Measurements from ENCODE around the gene ATP8A2. TPM values are rescaled to one million over a fixed set of nuclear protein-coding genes. Genes with fewer than 3 reads are reported as not detected.

Gene ATP8A2
- polyA plus RNA-seq, 3 donors, result not detected

DNA sequence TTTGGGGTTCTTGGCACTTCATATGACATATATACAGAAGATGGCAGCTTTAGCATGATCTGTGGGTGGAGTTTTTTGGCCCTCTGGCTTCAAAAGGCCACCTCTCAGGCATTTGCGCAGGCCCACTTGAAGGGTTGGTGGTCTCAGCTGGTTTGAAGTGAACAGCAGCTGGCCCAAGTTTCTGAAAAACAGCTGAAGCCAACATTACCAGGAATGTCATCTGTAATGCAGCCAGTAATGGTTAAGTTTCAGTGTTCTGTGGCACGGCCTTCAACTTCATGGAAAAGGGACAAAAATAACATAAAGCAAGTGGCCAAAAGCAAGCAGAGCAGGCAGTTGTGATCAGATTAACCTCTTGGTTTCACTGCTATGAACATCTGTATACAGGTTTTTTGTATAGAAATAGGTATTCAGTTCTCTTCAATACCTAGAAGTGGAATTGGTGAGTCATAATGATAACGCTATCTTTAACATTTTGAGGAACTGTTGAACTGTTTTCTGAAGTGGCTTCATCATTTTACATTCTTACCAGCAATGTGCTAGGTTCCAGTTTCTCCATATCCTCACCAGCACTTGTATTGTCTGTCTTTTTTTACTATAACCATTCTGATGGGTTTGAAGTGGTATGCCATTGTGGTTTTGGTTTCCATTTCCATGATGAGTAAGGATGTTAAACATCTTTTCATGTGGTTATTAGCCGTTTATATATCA, 434.6 kb downstream of the ATP8A2 start:
- Mint-ChIP-seq H3K27me3 (ENCODE audit: low read depth in 3 of 3) (peaks cover 0 to 4% (median 1%) of the 10 kb centered on the region in 3 donors), H3K27ac (no peak overlapping the region), H3K4me1 (no peaks in the 10 kb centered on the region), H3K9me3 (peaks cover 0 to 12% (median 3%) of the 10 kb centered on the region in 7 donors), H3K4me3 (no peak overlapping the region), H3K36me3 (no peaks in the 10 kb centered on the region)
- no peak overlapping the region for H3K4me3 ChIP-seq (replicated peaks in 1 of 3; ENCODE audit: low read depth in 2 of 3, low read length in 3 of 3)
- H3K9ac ChIP-seq (ENCODE audit: insufficient read depth, low read length, poor library complexity, severe bottlenecking), result no peak overlapping the region
- DNase-seq, result no peak
- H3K9me3 ChIP-seq (replicated peaks in 1 of 2; ENCODE audit: control insufficient read depth in 1 of 2, insufficient read depth in 1 of 2, low read length in 2 of 2), result no peaks in the 10 kb centered on the region
- WGBS (ENCODE audit: insufficient coverage), result 92% methylated on average over 2 of the region's 4 CpGs
- no peak overlapping the region for H3K27ac ChIP-seq (ENCODE audit: low read depth in 1 of 2, low read length in 2 of 2)
- TF ChIP-seq, protein P1, sequence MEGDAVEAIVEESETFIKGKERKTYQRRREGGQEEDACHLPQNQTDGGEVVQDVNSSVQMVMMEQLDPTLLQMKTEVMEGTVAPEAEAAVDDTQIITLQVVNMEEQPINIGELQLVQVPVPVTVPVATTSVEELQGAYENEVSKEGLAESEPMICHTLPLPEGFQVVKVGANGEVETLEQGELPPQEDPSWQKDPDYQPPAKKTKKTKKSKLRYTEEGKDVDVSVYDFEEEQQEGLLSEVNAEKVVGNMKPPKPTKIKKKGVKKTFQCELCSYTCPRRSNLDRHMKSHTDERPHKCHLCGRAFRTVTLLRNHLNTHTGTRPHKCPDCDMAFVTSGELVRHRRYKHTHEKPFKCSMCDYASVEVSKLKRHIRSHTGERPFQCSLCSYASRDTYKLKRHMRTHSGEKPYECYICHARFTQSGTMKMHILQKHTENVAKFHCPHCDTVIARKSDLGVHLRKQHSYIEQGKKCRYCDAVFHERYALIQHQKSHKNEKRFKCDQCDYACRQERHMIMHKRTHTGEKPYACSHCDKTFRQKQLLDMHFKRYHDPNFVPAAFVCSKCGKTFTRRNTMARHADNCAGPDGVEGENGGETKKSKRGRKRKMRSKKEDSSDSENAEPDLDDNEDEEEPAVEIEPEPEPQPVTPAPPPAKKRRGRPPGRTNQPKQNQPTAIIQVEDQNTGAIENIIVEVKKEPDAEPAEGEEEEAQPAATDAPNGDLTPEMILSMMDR (IDR thresholded peaks at IDR 0.05), result no peak
- no peaks in the 10 kb centered on the region for H3K27me3 ChIP-seq (ENCODE audit: control insufficient read depth in 2 of 2, insufficient read depth in 2 of 2, low read length in 2 of 2)
- no peaks in the 10 kb centered on the region for H3K79me2 ChIP-seq (ENCODE audit: insufficient read depth, low read length)
- H3K4me2 ChIP-seq (replicated peaks; ENCODE audit: extremely low read depth, low read length, poor library complexity, severe bottlenecking), result no peak overlapping the region
- intact Hi-C loops (cut with micrococcal nuclease), result no loop called here
- H3K36me3 ChIP-seq (replicated peaks in 1 of 2; ENCODE audit: control insufficient read depth in 1 of 2, insufficient read depth in 2 of 2, low read length in 2 of 2), result no peaks in the 10 kb centered on the region
- H2AFZ ChIP-seq (ENCODE audit: insufficient read depth, low read depth, low read length, poor library complexity, severe bottlenecking), result no peak overlapping the region
- no peaks in the 10 kb centered on the region for H4K20me1 ChIP-seq (ENCODE audit: insufficient read depth, low read length)
- no peaks in the 10 kb centered on the region for H3K4me1 ChIP-seq (ENCODE audit: control insufficient read depth in 1 of 2, insufficient read depth in 2 of 2, low read length in 2 of 2)

DNA sequence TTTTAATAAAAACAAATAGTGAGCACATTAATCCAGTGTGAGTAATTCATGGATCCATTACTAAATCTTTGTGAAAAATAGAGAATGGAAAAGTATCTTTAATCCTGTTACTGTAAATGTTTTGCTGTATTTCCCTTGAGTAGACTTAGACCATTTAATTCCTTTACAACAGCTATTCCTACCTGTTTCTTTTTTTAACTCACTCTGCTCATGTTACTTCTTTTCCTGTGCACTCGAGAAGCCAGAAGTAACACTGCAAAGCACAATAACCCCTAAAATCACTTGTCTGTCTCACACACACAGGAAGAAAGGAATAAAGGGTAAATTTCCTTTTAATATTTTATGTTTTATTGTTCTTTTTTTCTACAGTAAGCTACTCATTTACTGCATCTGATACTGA, 435.8 kb downstream of the ATP8A2 start:
- WGBS (ENCODE audit: insufficient coverage), result no CpG with 5 or more reads among the region's 1 CpG
- H3K27me3 Mint-ChIP-seq (ENCODE audit: low read depth in 3 of 3), result peaks cover 0 to 4% (median 1%) of the 10 kb centered on the region in 3 donors

More for the DNA sequence above, 435.8 kb downstream of the ATP8A2 start:
- Histone ChIP-seq H4K20me1 (ENCODE audit: insufficient read depth, low read length) (no peaks in the 10 kb centered on the region), H3K79me2 (ENCODE audit: insufficient read depth, low read length) (no peaks in the 10 kb centered on the region), H3K9ac (ENCODE audit: insufficient read depth, low read length, poor library complexity, severe bottlenecking) (no peak overlapping the region), H3K4me1 (ENCODE audit: control insufficient read depth in 1 of 2, insufficient read depth in 2 of 2, low read length in 2 of 2) (no peaks in the 10 kb centered on the region), H3K4me2 (replicated peaks; ENCODE audit: extremely low read depth, low read length, poor library complexity, severe bottlenecking) (no peak overlapping the region), H3K9me3 (replicated peaks in 1 of 2; ENCODE audit: control insufficient read depth in 1 of 2, insufficient read depth in 1 of 2, low read length in 2 of 2) (peaks cover 0 to 3% of the 10 kb centered on the region in 2 donors), H2AFZ (ENCODE audit: insufficient read depth, low read depth, low read length, poor library complexity, severe bottlenecking) (no peak overlapping the region), H3K27me3 (ENCODE audit: control insufficient read depth in 2 of 2, insufficient read depth in 2 of 2, low read length in 2 of 2) (no peaks in the 10 kb centered on the region), H3K27ac (ENCODE audit: low read depth in 1 of 2, low read length in 2 of 2) (no peak overlapping the region), H3K36me3 (replicated peaks in 1 of 2; ENCODE audit: control insufficient read depth in 1 of 2, insufficient read depth in 2 of 2, low read length in 2 of 2) (no peaks in the 10 kb centered on the region), H3K4me3 (replicated peaks in 1 of 3; ENCODE audit: low read depth in 2 of 3, low read length in 3 of 3) (no peak overlapping the region)
- TF ChIP-seq, protein P1 (IDR thresholded peaks at IDR 0.05), result no peak
- H3K4me1 Mint-ChIP-seq, result no peaks in the 10 kb centered on the region
- no peak overlapping the region for H3K27ac Mint-ChIP-seq
- intact Hi-C loops (cut with micrococcal nuclease), result no loop called here
- no peak for DNase-seq
- H3K36me3 Mint-ChIP-seq, result no peaks in the 10 kb centered on the region
- H3K4me3 Mint-ChIP-seq, result no peak overlapping the region
- H3K9me3 Mint-ChIP-seq, result peaks cover 3 to 15% (median 6%) of the 10 kb centered on the region in 7 donors

Measured in CD14-positive monocyte (primary cell).